IMR-90 (cell line): ENCODE data around the gene LAMA2. TPM values are rescaled to one million over a fixed set of nuclear protein-coding genes. Genes with fewer than 3 reads are reported as not detected.

Experiments
- ATAC-seq: fragments of 200-7000 bp; cut with Tn5 transposase; 2 replicates; pipeline ENCODE4 v1.9.1; 2020; ENCODE audit warnings: low read depth, mild to moderate bottlenecking, moderate library complexity
- BruUV-seq: library from RNA; stranded (reverse); fragments of 400-500 nt; replicated peaks from 2 replicates; lab custom pipeline; 2021; lab: Mats Ljungman, UMichigan
- CTCF ChIA-PET: fragments of 300-600 bp; formaldehyde crosslinking; extraction: SDS; loops from one replicate; lab custom pipeline; 2021; ENCODE audit warnings: antibody characterized with exemption; lab: Yijun Ruan, JAX
- POLR2A ChIA-PET: fragments of 300-600 bp; sonication (Branson Sonifier 250); formaldehyde crosslinking; loops from one replicate; lab custom pipeline; 2022; ENCODE audit warnings: antibody characterized with exemption; ENCODE audit not compliant: unreplicated experiment; lab: Charles Lee
- DNase-seq: peaks from one replicate; pipeline ENCODE4 v3.0.0; 2013
- H2AFZ ChIP-seq: replicated peaks from 2 replicates; pipeline ENCODE3; 2013; ENCODE audit warnings: low read length, mild to moderate bottlenecking; ENCODE audit not compliant: poor library complexity
- H2AK5ac ChIP-seq: 2 replicates; pipeline ENCODE4 v1.6.1; 2013; ENCODE audit warnings: low read depth, low read length, inconsistent platforms
- H2AK9ac ChIP-seq: replicated peaks from 2 replicates; pipeline ENCODE3; 2013; ENCODE audit warnings: mild to moderate bottlenecking, low read depth, low read length, moderate library complexity; ENCODE audit not compliant: poor library complexity
- H2BK120ac ChIP-seq: 2 replicates; pipeline ENCODE4 v1.6.1; 2013; ENCODE audit warnings: low read depth, low read length, inconsistent platforms
- H2BK15ac ChIP-seq: 3 replicates; pipeline ENCODE4 v1.6.1; 2013; ENCODE audit warnings: low read depth, low read length, inconsistent platforms
- H2BK20ac ChIP-seq: 2 replicates; pipeline ENCODE4 v1.6.1; 2013; ENCODE audit warnings: low read depth, mild to moderate bottlenecking, inconsistent platforms, low read length, moderate library complexity
- H2BK5ac ChIP-seq: 2 replicates; pipeline ENCODE4 v1.6.1; 2013; ENCODE audit warnings: mild to moderate bottlenecking, low read depth, low read length, inconsistent platforms; ENCODE audit not compliant: poor library complexity, severe bottlenecking
- H3K14ac ChIP-seq: replicated peaks from 2 replicates; pipeline ENCODE4 v1.6.1; 2013; ENCODE audit warnings: low read depth, low read length, inconsistent platforms
- H3K18ac ChIP-seq: 2 replicates; pipeline ENCODE4 v1.6.1; 2013; ENCODE audit warnings: low read depth, low read length, control low read depth
- H3K23ac ChIP-seq: 2 replicates; pipeline ENCODE4 v1.6.1; 2013; ENCODE audit warnings: low read depth, low read length, inconsistent platforms
- H3K27ac ChIP-seq: 2 replicates; pipeline ENCODE4 v1.5.1; 2013; ENCODE audit warnings: mild to moderate bottlenecking, control low read depth, low read length; ENCODE audit not compliant: insufficient read depth
- H3K27me3 ChIP-seq: 2 replicates; pipeline ENCODE4 v1.6.1; 2013; ENCODE audit warnings: low read length; ENCODE audit not compliant: control insufficient read depth, insufficient read depth
- H3K36me3 ChIP-seq: 2 replicates; pipeline ENCODE4 v1.6.1; 2013; ENCODE audit warnings: low read length, mixed read lengths; ENCODE audit not compliant: control insufficient read depth, insufficient read depth
- H3K4ac ChIP-seq: 2 replicates; pipeline ENCODE4 v1.6.1; 2013; ENCODE audit warnings: low read depth, low read length, inconsistent platforms
- H3K4me1 ChIP-seq: 2 replicates; pipeline ENCODE4 v1.6.1; 2013; ENCODE audit warnings: low read length, mixed read lengths; ENCODE audit not compliant: control insufficient read depth, insufficient read depth
- H3K4me2 ChIP-seq: 2 replicates; pipeline ENCODE4 v1.6.1; 2013; ENCODE audit warnings: low read depth, mild to moderate bottlenecking, control low read depth, low read length, moderate library complexity
- H3K4me3 ChIP-seq: 2 replicates; pipeline ENCODE4 v1.5.1; 2013; ENCODE audit warnings: low read depth, mild to moderate bottlenecking, control low read depth, low read length, moderate library complexity; ENCODE audit not compliant: insufficient read depth
- H3K56ac ChIP-seq: 2 replicates; pipeline ENCODE4 v1.6.1; 2013; ENCODE audit warnings: low read length, inconsistent platforms; ENCODE audit not compliant: insufficient read depth; ENCODE audit errors: extremely low read depth
- H3K79me1 ChIP-seq, 2 experiments: 2 replicates each; pipeline ENCODE4 v1.6.1; 2013; ENCODE audit warnings: low read length in 2 of 2, inconsistent platforms in 1 of 2, low read depth in 1 of 2
- H3K9ac ChIP-seq: 2 replicates; pipeline ENCODE4 v1.6.1; 2013; ENCODE audit warnings: low read depth, low read length, control low read depth
- H3K9me1 ChIP-seq: 2 replicates; pipeline ENCODE4 v1.6.1; 2013; ENCODE audit warnings: low read length, inconsistent platforms; ENCODE audit not compliant: insufficient read depth
- H3K9me3 ChIP-seq: 2 replicates; pipeline ENCODE4 v1.6.1; 2013; ENCODE audit warnings: low read length; ENCODE audit not compliant: control insufficient read depth, insufficient read depth
- H4K20me1 ChIP-seq: 2 replicates; pipeline ENCODE4 v1.6.1; 2013; ENCODE audit warnings: low read length, inconsistent platforms; ENCODE audit not compliant: insufficient read depth
- H4K5ac ChIP-seq: 2 replicates; pipeline ENCODE4 v1.6.1; 2013; ENCODE audit warnings: mild to moderate bottlenecking, low read depth, low read length, control low read depth
- H4K8ac ChIP-seq, 2 experiments: 2 replicates each; pipeline ENCODE4 v1.6.1; 2013; ENCODE audit warnings: low read depth in 2 of 2, low read length in 2 of 2, control low read depth in 1 of 2, inconsistent platforms in 1 of 2
- H4K91ac ChIP-seq: 2 replicates; pipeline ENCODE4 v1.6.1; 2013; ENCODE audit warnings: low read depth, low read length, inconsistent platforms; ENCODE audit not compliant: insufficient read depth
- MAZ ChIP-seq: IDR thresholded peaks from 2 replicates; pipeline ENCODE4 v1.6.1; 2012; ENCODE audit warnings: low read depth, mild to moderate bottlenecking, low read length, improper control_type of control experiment, moderate library complexity, borderline replicate concordance
- NFE2L2 ChIP-seq: fragments of 150-350 bp; IDR thresholded peaks from 2 replicates; pipeline ENCODE4 v1.6.1; 2016; ENCODE audit warnings: low read depth, mild to moderate bottlenecking, low read length
- WGBS, 2 experiments: methylation state at CpG; one replicate each; pipeline versions ENCODE4 v1.1.5 to v1.1.7; 2013; ENCODE audit warnings: missing lambda C conversion rate in 2 of 2; ENCODE audit not compliant: insufficient read length in 1 of 2; ENCODE audit errors: extremely low coverage in 2 of 2; 5-methylcytosine and 5-hydroxymethylcytosine counted together
- dilution Hi-C: fragments of 300-500 bp; cut with HindIII; formaldehyde crosslinking; loops from one replicate; pipeline ENCODE4 v1.14.3; 2018; ENCODE audit warnings: low sequenced_read_pairs; ENCODE audit not compliant: unreplicated experiment
- in situ Hi-C: fragments of 300-500 bp; cut with MboI; formaldehyde crosslinking; loops from 3 replicates; pipeline ENCODE4 v1.14.3; 2019; ENCODE audit warnings: low sequenced_read_pairs, inconsistent platforms, mixed read lengths
- intact Hi-C: fragments of 100-400 bp; cut with micrococcal nuclease; formaldehyde crosslinking; loops from 2 replicates; pipeline ENCODE4 v1.10.0; 2022
- polyA plus RNA-seq, 3 experiments: library from polyadenylated mRNA; depleted of rRNA; stranded (reverse); fragments of >200 nt; gene quantifications; 2 replicates each; pipeline ENCODE4 v1.2.3, GENCODE V29; 2012; ENCODE audit warnings: low replicate concordance in 1 of 3
- total RNA-seq: library from RNA; depleted of rRNA; stranded (reverse); fragments of >200 nt; gene quantifications from 2 replicates; pipeline ENCODE4 v1.2.3, GENCODE V29; 2012

The LAMA2 gene
- total and polyA plus RNA-seq, 2 of the 4 experiments (the other 2 are of a cell fraction), result 9.9 to 13.3 TPM

DNA sequence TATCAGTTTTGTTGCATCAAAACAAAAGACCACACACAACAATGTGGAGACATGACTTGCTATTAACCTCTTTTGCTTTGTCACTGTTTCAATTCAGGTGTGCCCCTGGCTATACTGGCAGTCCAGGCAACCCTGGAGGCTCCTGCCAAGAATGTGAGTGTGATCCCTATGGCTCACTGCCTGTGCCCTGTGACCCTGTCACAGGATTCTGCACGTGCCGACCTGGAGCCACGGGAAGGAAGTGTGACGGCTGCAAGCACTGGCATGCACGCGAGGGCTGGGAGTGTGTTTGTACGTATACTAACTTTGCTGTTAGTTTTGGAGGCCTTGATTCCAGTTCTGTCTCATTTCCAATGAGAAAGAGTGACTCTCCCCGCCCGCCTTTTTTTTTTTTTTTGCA, 470.1 kb downstream of the LAMA2 start:
- BruUV-seq, result no TSS peak
- ATAC-seq, result no peak
- H2AFZ ChIP-seq, result no peak overlapping the region

More for the DNA sequence above, 470.1 kb downstream of the LAMA2 start:
- H3K36me3 ChIP-seq, result no peaks in the 10 kb centered on the region
- no peaks in the 10 kb centered on the region for H3K4me1 ChIP-seq
- no peak overlapping the region for H3K4me3 ChIP-seq
- no peak overlapping the region for H3K4ac ChIP-seq
- H2BK15ac ChIP-seq, result no peak overlapping the region
- H3K4me2 ChIP-seq, result no peak overlapping the region
- WGBS, 2 experiments, result 61% methylated on average over 4 of the region's 9 CpGs; no CpG with 5 or more reads in 1 of the 2 experiments
- no peak overlapping the region for H3K27ac ChIP-seq
- H3K18ac ChIP-seq, result no peak overlapping the region
- H4K8ac ChIP-seq, result no peak overlapping the region
- no peak overlapping the region for H3K23ac ChIP-seq
- ChIA-PET CTCF (no interaction called here), POLR2A (no interaction called here)
- H3K56ac ChIP-seq, result no peak overlapping the region
- no peak overlapping the region for H2BK20ac ChIP-seq
- no peak for DNase-seq
- H3K14ac ChIP-seq, result no peak overlapping the region; the same call in 1 of the 2 replicates
- no peak overlapping the region for H4K91ac ChIP-seq
- no peak overlapping the region for H2BK120ac ChIP-seq
- H3K9ac ChIP-seq, result no peak overlapping the region
- in situ Hi-C loops (no loop called here), dilution Hi-C loops (no loop called here), intact Hi-C loops (no loop called here)
- H3K79me1 ChIP-seq, result no peaks in the 10 kb centered on the region
- H3K9me3 ChIP-seq, result no peaks in the 10 kb centered on the region
- TF ChIP-seq NFE2L2 (0 out of 2 replicates have a peak, but pooled peaks have one; percentile 3), MAZ (no peak)
- no peaks in the 10 kb centered on the region; the same call in 1 of the 2 replicates for H3K9me1 ChIP-seq
- H2AK5ac ChIP-seq, result peak overlapping the region; percentile 46; the same call in 1 of the 2 replicates
- H3K27me3 ChIP-seq, result no peaks in the 10 kb centered on the region
- no peaks in the 10 kb centered on the region for H4K20me1 ChIP-seq
- H2BK5ac ChIP-seq, result no peak overlapping the region
- H4K5ac ChIP-seq, result no peak overlapping the region
- H2AK9ac ChIP-seq, result no peak overlapping the region
